HG03045 (cell line): ENCODE results near the gene OSBPL9.
"Not testable (repeated sequence)": the region's sequence is repeated elsewhere in the genome, so short reads cannot be mapped to it uniquely, and the experiment has no call there.

Experiments
- ATAC-seq: cut with Tn5 transposase; IDR thresholded peaks from one replicate; pipeline ENCODE4 v1.9.1; 2021; ENCODE audit warnings: mild to moderate bottlenecking, moderate library complexity; ENCODE audit not compliant: unreplicated experiment

Gene OSBPL9

DNA sequence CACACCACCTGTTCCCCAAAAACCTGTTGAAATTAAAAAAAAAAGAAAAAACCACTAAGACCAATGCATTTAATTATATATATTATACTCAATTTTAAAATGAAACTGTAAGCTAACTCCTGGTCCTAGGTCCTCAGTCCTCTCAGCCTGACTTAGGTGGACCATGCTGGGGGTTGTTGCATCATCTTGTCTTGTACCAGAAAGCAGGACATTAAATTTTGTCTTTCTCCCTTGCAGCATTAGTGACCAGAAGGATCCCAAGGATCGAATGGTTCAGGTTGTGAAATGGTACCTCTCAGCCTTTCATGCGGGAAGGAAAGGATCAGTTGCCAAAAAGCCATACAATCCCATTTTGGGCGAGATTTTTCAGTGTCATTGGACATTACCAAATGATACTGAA lies 164.0 kb downstream of the OSBPL9 start:
- ATAC-seq: no peak

GRCh38 chr1:51784997-51785421 lies 168.1 kb downstream of the OSBPL9 start:
- no peak for ATAC-seq

DNA sequence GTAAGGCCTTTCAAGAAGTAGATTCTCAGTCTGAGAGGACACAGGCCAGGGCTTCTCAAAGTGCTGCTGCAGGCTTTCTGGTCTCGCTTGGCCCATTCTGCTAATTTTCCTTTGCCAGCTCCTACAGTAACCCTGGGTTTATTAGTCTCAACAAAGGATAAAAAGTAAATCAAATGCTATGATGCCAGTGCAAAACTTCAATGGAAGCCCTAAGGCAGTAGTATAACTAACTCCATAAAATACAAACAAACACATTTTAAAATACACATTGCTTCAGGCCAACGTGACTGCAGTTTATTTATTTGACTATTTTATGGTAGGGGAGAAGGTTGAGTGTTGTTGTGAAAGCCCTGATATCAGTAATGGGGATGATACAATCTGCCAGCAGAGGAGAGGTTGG lies 172.0 kb downstream of the OSBPL9 start:
- no peak for ATAC-seq

DNA sequence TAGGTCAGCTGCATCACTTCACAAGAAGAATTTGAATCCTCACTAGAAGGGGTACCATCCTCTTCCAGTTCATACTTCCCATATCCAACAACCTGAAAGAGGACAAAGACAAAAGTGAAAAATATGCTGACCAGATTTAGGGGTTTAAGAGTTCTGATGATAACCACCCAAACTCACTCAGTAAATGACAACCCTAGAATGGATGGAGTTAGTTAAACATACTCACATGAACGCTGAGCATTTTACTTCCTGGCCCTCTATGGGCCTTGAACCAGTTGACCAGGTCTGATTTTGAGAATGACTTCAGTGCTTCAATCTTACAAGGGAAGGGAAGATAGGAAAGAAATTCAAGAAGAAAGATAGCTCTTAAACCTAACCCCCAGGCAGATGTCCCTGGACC lies 172.4 kb downstream of the OSBPL9 start:
- no peak for ATAC-seq

- ATAC-seq: no peak
These were observed 173.5 kb downstream of the OSBPL9 start for GRCh38 chr1:51790385-51790784.

DNA sequence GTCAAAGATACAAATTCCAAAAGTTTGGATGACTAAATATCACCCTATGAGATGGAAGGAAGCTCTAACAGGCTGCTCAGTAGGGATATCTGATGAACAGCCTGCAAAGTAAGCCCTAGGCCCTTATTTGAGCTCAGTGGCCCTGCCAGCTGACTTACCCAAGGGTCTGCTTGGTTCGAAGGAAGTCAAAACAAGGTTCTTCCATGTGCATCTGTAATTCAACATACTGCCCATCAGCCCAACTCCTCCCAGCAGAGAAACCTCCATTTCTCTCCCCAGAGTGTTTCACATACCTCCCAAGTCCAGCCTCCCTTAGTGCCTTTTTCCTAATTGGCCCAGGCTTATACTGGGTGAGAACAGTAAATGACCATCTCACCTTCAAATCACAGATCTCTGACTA lies 175.0 kb downstream of the OSBPL9 start:
- no peak for ATAC-seq

- no peak for ATAC-seq
These were observed 176.0 kb downstream of the OSBPL9 start for GRCh38 chr1:51792864-51793263.

GRCh38 chr1:51794260-51794659 lies 177.4 kb downstream of the OSBPL9 start:
- no peak for ATAC-seq

GRCh38 chr1:51794868-51795267 lies 178.0 kb downstream of the OSBPL9 start:
- ATAC-seq: no peak

GRCh38 chr1:51799372-51799771 lies 182.5 kb downstream of the OSBPL9 start:
- no peak for ATAC-seq

DNA sequence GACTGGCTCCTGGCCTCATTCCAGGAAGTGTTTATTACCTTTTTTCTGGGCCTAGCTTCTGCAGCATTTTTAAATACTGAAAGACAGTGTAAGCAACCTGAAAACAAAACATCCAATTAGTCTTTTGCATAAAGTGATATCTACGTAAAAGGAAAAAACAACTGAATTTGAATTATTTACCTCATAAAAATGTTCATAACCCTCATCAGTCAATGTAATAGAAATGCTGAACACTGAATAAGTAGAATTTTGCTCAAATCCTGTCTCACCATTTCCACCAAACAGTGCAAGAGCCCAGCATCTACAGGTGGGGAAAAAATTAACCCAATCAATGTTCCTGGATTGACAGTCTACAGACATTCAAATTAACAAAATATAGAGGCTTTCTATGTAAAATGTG lies 197.6 kb downstream of the OSBPL9 start:
- no peak for ATAC-seq

GRCh38 chr1:51818487-51818886 lies 201.6 kb downstream of the OSBPL9 start:
- no peak for ATAC-seq

- not testable (repeated sequence) for ATAC-seq
These were observed 202.1 kb downstream of the OSBPL9 start for GRCh38 chr1:51819021-51819420.

GRCh38 chr1:51819810-51820209 lies 202.9 kb downstream of the OSBPL9 start:
- ATAC-seq: no peak

DNA sequence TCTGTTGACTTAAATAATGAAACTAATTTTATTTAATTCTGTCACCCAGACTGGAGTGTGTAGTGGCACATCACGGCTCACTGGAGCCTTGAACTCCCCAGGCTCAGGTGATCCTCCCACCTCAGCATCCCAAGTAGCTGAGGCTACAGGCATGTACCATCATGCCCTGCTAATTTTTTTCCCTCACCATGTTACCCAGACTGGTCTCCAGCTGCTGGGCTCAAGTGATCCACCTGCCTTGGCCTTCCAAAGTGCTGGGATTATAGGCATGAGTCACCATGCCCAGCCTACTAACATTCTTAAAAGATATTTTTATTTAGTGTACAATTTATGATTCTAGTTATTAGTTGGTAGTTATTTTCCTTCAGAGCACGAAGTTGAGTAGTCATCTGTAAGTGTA lies 212.2 kb downstream of the OSBPL9 start:
- no peak for ATAC-seq

- ATAC-seq: no peak
These were observed 216.8 kb downstream of the OSBPL9 start for GRCh38 chr1:51833700-51834099.

- no peak for ATAC-seq
These were observed 220.4 kb downstream of the OSBPL9 start for GRCh38 chr1:51837243-51837642.
